HL-60 (cell line): ENCODE measurements around the gene EML6.

Experiments
- DNase-seq, 2 experiments: peaks; one replicate each; pipeline ENCODE4 v3.0.0-alpha.2; 2010 to 2020; ENCODE audit warnings: low read depth in 1 of 2, low spot score in 1 of 2
- H3K27ac ChIP-seq: fragments of 250-450 bp; sonication (Bioruptor Pico); replicated peaks from 2 replicates; pipeline ENCODE4 v1.5.1; 2020; ENCODE audit warnings: mild to moderate bottlenecking, moderate library complexity
- H3K27me3 ChIP-seq: fragments of 250-450 bp; sonication (Bioruptor Pico); 2 replicates; pipeline ENCODE4 v1.5.1; 2021; ENCODE audit warnings: mild to moderate bottlenecking, moderate library complexity; ENCODE audit not compliant: insufficient read depth, poor library complexity, severe bottlenecking
- H3K4me3 ChIP-seq: replicated peaks from 2 replicates; pipeline ENCODE4 v1.5.1; 2011; ENCODE audit warnings: mild to moderate bottlenecking, control low read depth, low read length; ENCODE audit not compliant: insufficient read depth
- CTCF ChIP-seq: IDR thresholded peaks from one replicate; pipeline ENCODE4 v1.5.1; 2011; ENCODE audit warnings: low read length, control low read depth, inconsistent platforms; ENCODE audit not compliant: insufficient read depth
- GABPA ChIP-seq: IDR thresholded peaks from 2 replicates; pipeline ENCODE4 v1.6.1; 2012; ENCODE audit warnings: low read depth
- POLR2AphosphoS5 ChIP-seq: IDR thresholded peaks from 2 replicates; pipeline ENCODE4 v1.6.1; 2012; ENCODE audit warnings: low read depth
- REST ChIP-seq: IDR thresholded peaks from 2 replicates; pipeline ENCODE4 v1.6.1; 2012; ENCODE audit warnings: low read depth; ENCODE audit not compliant: insufficient replicate concordance
- SPI1 ChIP-seq: IDR thresholded peaks from 2 replicates; pipeline ENCODE4 v1.6.1; 2012; ENCODE audit warnings: low read depth, mild to moderate bottlenecking, borderline replicate concordance

Gene EML6

GRCh38 chr2:54768772-54769428, 45.4 kb downstream of the EML6 start:
- H3K27me3 ChIP-seq: no peaks in the 10 kb centered on the region
- H3K27ac ChIP-seq: no peak overlapping the region
- H3K4me3 ChIP-seq: no peak overlapping the region
- TF ChIP-seq GABPA (no peak), POLR2AphosphoS5 (no peak), SPI1 (no peak), REST (no peak), CTCF (no peak)
- DNase-seq: no peak

GRCh38 chr2:54770211-54770610, 46.7 kb downstream of the EML6 start:
- H3K27ac ChIP-seq: no peak overlapping the region
- H3K4me3 ChIP-seq: no peak overlapping the region
- no peak for TF ChIP-seq GABPA
- TF ChIP-seq REST: no peak
- TF ChIP-seq SPI1: no peak
- no peak for TF ChIP-seq CTCF
- TF ChIP-seq POLR2AphosphoS5: no peak
- no peaks in the 10 kb centered on the region for H3K27me3 ChIP-seq
- no peak for DNase-seq

- no peak overlapping the region for H3K27ac ChIP-seq
- no peak for DNase-seq
- H3K27me3 ChIP-seq: no peaks in the 10 kb centered on the region
These were observed 47.2 kb downstream of the EML6 start for GRCh38 chr2:54770676-54771075.

More at GRCh38 chr2:54770676-54771075, 47.2 kb downstream of the EML6 start:
- no peak overlapping the region for H3K4me3 ChIP-seq
- TF ChIP-seq SPI1 (no peak), CTCF (no peak), POLR2AphosphoS5 (no peak)
